Glutamatergic neuron (in vitro differentiated cells): ENCODE results near the gene FRAS1. TPM values are rescaled to one million over a fixed set of nuclear protein-coding genes. Genes with fewer than 3 reads are reported as not detected.
A peak's percentile ranks its signal among the peaks of the same experiment; 100 is the strongest.
"Not testable (repeated sequence)": the region's sequence is repeated elsewhere in the genome, so short reads cannot be mapped to it uniquely, and the experiment has no call there.

Experiments used
- DNase-seq: peaks from one replicate; pipeline ENCODE4 v3.0.0; 2022
- H3K27ac Mint-ChIP-seq: one replicate; pipeline ENCODE4 v1.8.0; 2020; ENCODE audit warnings: mild to moderate bottlenecking, mixed read lengths, inconsistent platforms; ENCODE audit not compliant: unreplicated experiment
- H3K27me3 Mint-ChIP-seq: one replicate; pipeline ENCODE4 v1.8.0; 2020; ENCODE audit warnings: mild to moderate bottlenecking, moderate library complexity, mixed read lengths, inconsistent platforms; ENCODE audit not compliant: unreplicated experiment
- H3K36me3 Mint-ChIP-seq: one replicate; pipeline ENCODE4 v1.8.0; 2020; ENCODE audit warnings: mild to moderate bottlenecking, mixed read lengths, inconsistent platforms; ENCODE audit not compliant: unreplicated experiment
- H3K4me1 Mint-ChIP-seq: one replicate; pipeline ENCODE4 v1.8.0; 2020; ENCODE audit warnings: mild to moderate bottlenecking, low read depth, mixed read lengths, inconsistent platforms; ENCODE audit not compliant: unreplicated experiment
- H3K4me3 Mint-ChIP-seq: one replicate; pipeline ENCODE4 v1.8.0; 2020; ENCODE audit warnings: mild to moderate bottlenecking, mixed read lengths, inconsistent platforms; ENCODE audit not compliant: unreplicated experiment
- H3K9me3 Mint-ChIP-seq: one replicate; pipeline ENCODE4 v1.8.0; 2020; ENCODE audit warnings: mild to moderate bottlenecking, moderate library complexity, mixed read lengths, inconsistent platforms; ENCODE audit not compliant: unreplicated experiment
- CTCF ChIP-seq: fragments of 200-600 bp; sonication (generic); IDR thresholded peaks from one replicate; pipeline ENCODE4 v1.5.0; 2021; ENCODE audit not compliant: partially characterized antibody, unreplicated experiment
- total RNA-seq: library from RNA; stranded (reverse); fragmentation: NEBNext Ultra II Directional; extraction: Animal tissue kit (Norgen Biotek cat#: 25700); gene quantifications from one replicate; pipeline ENCODE4 v1.2.1, GENCODE V29; 2021; ENCODE audit not compliant: unreplicated experiment

FRAS1 gene
- total RNA-seq, 1 donor from 2014 or later = 18.7 TPM

GRCh38 chr4:78099058-78099457 lies 41.9 kb downstream of the FRAS1 start:
- Mint-ChIP-seq H3K27ac (no peak overlapping the region), H3K4me1 (no peaks in the 10 kb centered on the region), H3K27me3 (no peaks in the 10 kb centered on the region), H3K36me3 (peaks cover 9% of the 10 kb centered on the region), H3K9me3 (peaks cover 5% of the 10 kb centered on the region), H3K4me3 (no peak overlapping the region)
- no peak for TF ChIP-seq CTCF
- DNase-seq = no peak

- peaks cover 9% of the 10 kb centered on the region for H3K36me3 Mint-ChIP-seq
- H3K9me3 Mint-ChIP-seq = peaks cover 5% of the 10 kb centered on the region
- no peaks in the 10 kb centered on the region for H3K27me3 Mint-ChIP-seq
- no peak overlapping the region for H3K27ac Mint-ChIP-seq
- H3K4me3 Mint-ChIP-seq = no peak overlapping the region
- no peaks in the 10 kb centered on the region for H3K4me1 Mint-ChIP-seq
- DNase-seq = no peak
- no peak for TF ChIP-seq CTCF
Measured at GRCh38 chr4:78100060-78100459, 42.9 kb downstream of the FRAS1 start.

GRCh38 chr4:78119698-78120097 lies 62.6 kb downstream of the FRAS1 start:
- Mint-ChIP-seq H3K9me3 (peaks cover 3% of the 10 kb centered on the region), H3K27me3 (no peaks in the 10 kb centered on the region), H3K36me3 (peaks cover 12% of the 10 kb centered on the region), H3K4me3 (no peak overlapping the region), H3K27ac (peak overlapping the region; percentile 3), H3K4me1 (no peaks in the 10 kb centered on the region)
- no peak for DNase-seq
- TF ChIP-seq CTCF = no peak

GRCh38 chr4:78120144-78120880 lies 63.2 kb downstream of the FRAS1 start:
- peaks cover 12% of the 10 kb centered on the region for H3K36me3 Mint-ChIP-seq
- no peak overlapping the region for H3K4me3 Mint-ChIP-seq
- peaks cover 1% of the 10 kb centered on the region for H3K4me1 Mint-ChIP-seq
- no peak for DNase-seq
- peak overlapping the region; percentile 3 for H3K27ac Mint-ChIP-seq
- peaks cover 4% of the 10 kb centered on the region for H3K9me3 Mint-ChIP-seq
- TF ChIP-seq CTCF = no peak
- H3K27me3 Mint-ChIP-seq = no peaks in the 10 kb centered on the region

GRCh38 chr4:78121338-78121904 lies 64.3 kb downstream of the FRAS1 start:
- H3K4me1 Mint-ChIP-seq = peaks cover 1% of the 10 kb centered on the region
- no peak overlapping the region for H3K27ac Mint-ChIP-seq
- no peak for TF ChIP-seq CTCF
- H3K9me3 Mint-ChIP-seq = peaks cover 4% of the 10 kb centered on the region
- H3K4me3 Mint-ChIP-seq = no peak overlapping the region
- no peak for DNase-seq
- H3K27me3 Mint-ChIP-seq = no peaks in the 10 kb centered on the region
- peaks cover 12% of the 10 kb centered on the region for H3K36me3 Mint-ChIP-seq

- H3K4me1 Mint-ChIP-seq, H3K27me3 Mint-ChIP-seq, H3K4me3 Mint-ChIP-seq, H3K9me3 Mint-ChIP-seq: not testable (repeated sequence)
- Mint-ChIP-seq H3K27ac (peak overlapping the region; percentile 39), H3K36me3 (peaks cover 18% of the 10 kb centered on the region)
- peak; percentile 26 for DNase-seq
Measured at GRCh38 chr4:78125834-78126331, 68.8 kb downstream of the FRAS1 start.
